HEK293 (cell line): Measurements from ENCODE around the gene KREMEN1.

ENCODE experiments used
- CTCF ChIA-PET: fragments of 350-600 bp; formaldehyde crosslinking; extraction: SDS; loops from one replicate; lab custom pipeline; 2021; ENCODE audit warnings: antibody characterized with exemption; lab: Yijun Ruan, JAX
- POLR2A ChIA-PET: fragments of 300-600 bp; formaldehyde crosslinking; extraction: SDS; loops from one replicate; lab custom pipeline; 2020; ENCODE audit warnings: antibody characterized with exemption, inconsistent platforms; lab: Yijun Ruan, JAX
- H3K27ac ChIP-seq: fragments of 200-500 bp; sonication (Bioruptor generic); 2 replicates; pipeline ENCODE4 v1.5.1; 2014; ENCODE audit warnings: low read depth, low read length, control low read depth, inconsistent platforms; ENCODE audit errors: extremely low read depth
- H3K36me3 ChIP-seq, 2 experiments: fragments of 200-500 bp in 1 of 2; sonication (Bioruptor generic) in 1 of 2; 1 replicate in 1 of 2; 2 replicates in 1 of 2; pipeline ENCODE4 v1.5.1; 2014 to 2017; ENCODE audit warnings: inconsistent platforms in 2 of 2, low read length in 2 of 2; ENCODE audit not compliant: control insufficient read depth in 2 of 2, insufficient read depth in 1 of 2
- H3K4me1 ChIP-seq: fragments of 200-500 bp; sonication (Bioruptor generic); 2 replicates; pipeline ENCODE4 v1.5.1; 2014; ENCODE audit warnings: mild to moderate bottlenecking, low read length, inconsistent platforms; ENCODE audit not compliant: control insufficient read depth, insufficient read depth
- H3K4me3 ChIP-seq: 2 replicates; pipeline ENCODE4 v1.5.1; 2011; ENCODE audit warnings: low read depth, mild to moderate bottlenecking, control low read depth, low read length, moderate library complexity
- H3K9me3 ChIP-seq: fragments of 200-500 bp; sonication (Bioruptor generic); 2 replicates; pipeline ENCODE4 v1.5.1; 2014; ENCODE audit warnings: low read depth, low read length, inconsistent platforms; ENCODE audit not compliant: control insufficient read depth, insufficient read depth
- TRIM28 ChIP-seq: IDR thresholded peaks from 2 replicates; pipeline ENCODE4 v1.6.1; 2011; ENCODE audit warnings: low read length, control low read depth, borderline replicate concordance
- WT1 ChIP-seq: fragments of 450-650 bp; formaldehyde crosslinking; IDR thresholded peaks from 2 replicates; pipeline ENCODE4 v1.5.1; 2016; ENCODE audit warnings: missing biosample characterization, missing genetic modification characterization
- ZBTB48 ChIP-seq: fragments of 450-650 bp; formaldehyde crosslinking; IDR thresholded peaks from 2 replicates; pipeline ENCODE4 v1.5.1; 2016; ENCODE audit warnings: missing biosample characterization, missing genetic modification characterization
- ZNF132 ChIP-seq: fragments of 450-650 bp; formaldehyde crosslinking; IDR thresholded peaks from 2 replicates; pipeline ENCODE4 v1.5.1; 2017; ENCODE audit warnings: missing biosample characterization, missing genetic modification characterization, borderline replicate concordance
- ZNF174 ChIP-seq: fragments of 450-650 bp; formaldehyde crosslinking; IDR thresholded peaks from 2 replicates; pipeline ENCODE4 v1.5.0; 2017; ENCODE audit warnings: missing biosample characterization, mild to moderate bottlenecking, missing genetic modification characterization
- ZNF211 ChIP-seq: fragments of 450-650 bp; formaldehyde crosslinking; IDR thresholded peaks from 2 replicates; pipeline ENCODE4 v1.5.1; 2016; ENCODE audit warnings: low read depth, missing biosample characterization, missing genetic modification characterization
- ZNF623 ChIP-seq: fragments of 450-650 bp; formaldehyde crosslinking; IDR thresholded peaks from 2 replicates; pipeline ENCODE4 v1.5.1; 2016; ENCODE audit warnings: missing biosample characterization, missing genetic modification characterization
- ZNF654 ChIP-seq: fragments of 450-650 bp; formaldehyde crosslinking; IDR thresholded peaks from 2 replicates; pipeline ENCODE4 v1.5.1; 2016; ENCODE audit warnings: low read depth, missing biosample characterization, missing genetic modification characterization
- ZNF776 ChIP-seq: fragments of 450-650 bp; formaldehyde crosslinking; IDR thresholded peaks from 2 replicates; pipeline ENCODE4 v1.5.0; 2017; ENCODE audit warnings: missing biosample characterization, missing genetic modification characterization, borderline replicate concordance
- ZSCAN23 ChIP-seq: fragments of 450-650 bp; formaldehyde crosslinking; IDR thresholded peaks from 2 replicates; pipeline ENCODE4 v1.5.1; 2016; ENCODE audit warnings: missing biosample characterization, missing genetic modification characterization
- TF ChIP-seq, protein P1 (sequence below): fragments of 450-650 bp; formaldehyde crosslinking; IDR thresholded peaks from 2 replicates; pipeline ENCODE4 v1.5.1; 2016; ENCODE audit warnings: missing biosample characterization, missing genetic modification characterization, borderline replicate concordance
- TF ChIP-seq, protein P2 (sequence below): fragments of 450-650 bp; formaldehyde crosslinking; IDR thresholded peaks from 2 replicates; pipeline ENCODE4 v1.5.1; 2017; ENCODE audit warnings: missing biosample characterization, missing genetic modification characterization
- TF ChIP-seq, protein P3 (sequence below): fragments of 450-650 bp; formaldehyde crosslinking; IDR thresholded peaks from 2 replicates; pipeline ENCODE4 v1.5.1; 2017; ENCODE audit warnings: missing biosample characterization, missing genetic modification characterization
- TF ChIP-seq, protein P4 (sequence below): sonication (generic); formaldehyde crosslinking; IDR thresholded peaks from 2 replicates; pipeline ENCODE4 v1.8.1; 2022; ENCODE audit warnings: mild to moderate bottlenecking, moderate library complexity, missing genetic modification reagents

KREMEN1 gene

DNA sequence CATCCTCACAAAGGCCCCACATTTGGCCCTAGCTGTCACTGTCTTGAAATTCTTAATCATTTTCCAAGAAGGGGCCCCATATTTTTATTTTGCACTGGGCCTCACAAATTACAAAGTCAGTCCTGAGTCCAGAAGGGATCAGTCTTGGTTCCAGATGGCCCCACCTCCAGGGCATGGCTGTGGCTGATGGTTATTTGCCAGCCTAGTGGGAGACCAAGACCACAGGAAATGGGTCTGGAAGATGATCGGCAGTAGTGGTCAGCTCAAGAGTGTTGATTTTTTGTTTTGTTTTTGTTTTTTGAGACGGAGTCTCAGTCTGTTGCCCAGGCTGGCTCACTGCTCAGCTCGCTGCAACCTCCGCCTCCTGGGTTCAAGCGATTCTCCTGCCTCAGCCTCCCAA, 85.7 kb downstream of the KREMEN1 start:
- Histone ChIP-seq H3K36me3 (no peaks in the 10 kb centered on the region), H3K9me3 (no peaks in the 10 kb centered on the region), H3K4me3 (no peak overlapping the region), H3K27ac (no peak overlapping the region), H3K4me1 (no peaks in the 10 kb centered on the region)
- CTCF ChIA-PET: interaction anchor here (0.6 kb wide), 1 partner anchor 298 kb away, joined by 9 read pairs; no protein-coding TSS in a partner anchor
- TF ChIP-seq, protein P1, sequence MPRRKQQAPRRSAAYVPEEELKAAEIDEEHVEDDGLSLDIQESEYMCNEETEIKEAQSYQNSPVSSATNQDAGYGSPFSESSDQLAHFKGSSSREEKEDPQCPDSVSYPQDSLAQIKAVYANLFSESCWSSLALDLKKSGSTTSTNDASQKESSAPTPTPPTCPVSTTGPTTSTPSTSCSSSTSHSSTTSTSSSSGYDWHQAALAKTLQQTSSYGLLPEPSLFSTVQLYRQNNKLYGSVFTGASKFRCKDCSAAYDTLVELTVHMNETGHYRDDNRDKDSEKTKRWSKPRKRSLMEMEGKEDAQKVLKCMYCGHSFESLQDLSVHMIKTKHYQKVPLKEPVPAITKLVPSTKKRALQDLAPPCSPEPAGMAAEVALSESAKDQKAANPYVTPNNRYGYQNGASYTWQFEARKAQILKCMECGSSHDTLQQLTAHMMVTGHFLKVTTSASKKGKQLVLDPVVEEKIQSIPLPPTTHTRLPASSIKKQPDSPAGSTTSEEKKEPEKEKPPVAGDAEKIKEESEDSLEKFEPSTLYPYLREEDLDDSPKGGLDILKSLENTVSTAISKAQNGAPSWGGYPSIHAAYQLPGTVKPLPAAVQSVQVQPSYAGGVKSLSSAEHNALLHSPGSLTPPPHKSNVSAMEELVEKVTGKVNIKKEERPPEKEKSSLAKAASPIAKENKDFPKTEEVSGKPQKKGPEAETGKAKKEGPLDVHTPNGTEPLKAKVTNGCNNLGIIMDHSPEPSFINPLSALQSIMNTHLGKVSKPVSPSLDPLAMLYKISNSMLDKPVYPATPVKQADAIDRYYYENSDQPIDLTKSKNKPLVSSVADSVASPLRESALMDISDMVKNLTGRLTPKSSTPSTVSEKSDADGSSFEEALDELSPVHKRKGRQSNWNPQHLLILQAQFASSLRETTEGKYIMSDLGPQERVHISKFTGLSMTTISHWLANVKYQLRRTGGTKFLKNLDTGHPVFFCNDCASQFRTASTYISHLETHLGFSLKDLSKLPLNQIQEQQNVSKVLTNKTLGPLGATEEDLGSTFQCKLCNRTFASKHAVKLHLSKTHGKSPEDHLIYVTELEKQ (tag by site-specific recombination): no peak
- TF ChIP-seq, all 188 proteins: peak for 0
- POLR2A ChIA-PET: no interaction called here

DNA sequence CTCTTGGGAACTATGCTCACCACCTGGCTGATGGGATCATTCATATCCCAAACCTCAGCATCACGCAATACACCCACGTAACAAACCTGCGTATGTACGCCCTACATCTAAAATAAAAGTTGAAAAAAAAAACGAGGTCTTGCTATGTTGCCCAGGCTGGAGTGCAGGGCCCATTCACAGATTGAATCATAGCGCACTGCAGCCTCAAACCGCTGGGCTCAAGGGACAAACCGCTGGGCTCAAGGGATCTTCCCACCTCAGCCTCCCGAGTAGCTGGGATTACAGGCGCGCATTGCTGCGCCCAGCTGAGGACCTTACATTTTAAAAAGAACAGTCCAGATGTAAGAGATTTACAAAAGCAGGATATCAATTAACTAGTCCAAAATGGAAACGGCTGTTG, 91.0 kb downstream of the KREMEN1 start:
- Histone ChIP-seq H3K9me3 (no peaks in the 10 kb centered on the region), H3K4me3 (no peak overlapping the region), H3K36me3 (no peaks in the 10 kb centered on the region), H3K27ac (no peak overlapping the region), H3K4me1 (no peaks in the 10 kb centered on the region)
- ChIA-PET CTCF (interaction anchor here (0.7 to 2.8 kb wide), 3 partner anchors 9 to 347 kb away, joined by 4 to 13 read pairs (median 5); no protein-coding TSS in a partner anchor), POLR2A (no interaction called here)
- TF ChIP-seq ZNF776 (tag by site-specific recombination) (no peak), ZNF132 (tag by site-specific recombination) (no peak), ZSCAN23 (no peak), WT1 (tag by site-specific recombination) (no peak), ZBTB48 (no peak), ZNF654 (tag by site-specific recombination) (no peak), ZNF623 (tag by site-specific recombination) (no peak), ZNF211 (no peak), TRIM28 (no peak), ZNF174 (tag by site-specific recombination) (no peak)
- TF ChIP-seq, protein P2, sequence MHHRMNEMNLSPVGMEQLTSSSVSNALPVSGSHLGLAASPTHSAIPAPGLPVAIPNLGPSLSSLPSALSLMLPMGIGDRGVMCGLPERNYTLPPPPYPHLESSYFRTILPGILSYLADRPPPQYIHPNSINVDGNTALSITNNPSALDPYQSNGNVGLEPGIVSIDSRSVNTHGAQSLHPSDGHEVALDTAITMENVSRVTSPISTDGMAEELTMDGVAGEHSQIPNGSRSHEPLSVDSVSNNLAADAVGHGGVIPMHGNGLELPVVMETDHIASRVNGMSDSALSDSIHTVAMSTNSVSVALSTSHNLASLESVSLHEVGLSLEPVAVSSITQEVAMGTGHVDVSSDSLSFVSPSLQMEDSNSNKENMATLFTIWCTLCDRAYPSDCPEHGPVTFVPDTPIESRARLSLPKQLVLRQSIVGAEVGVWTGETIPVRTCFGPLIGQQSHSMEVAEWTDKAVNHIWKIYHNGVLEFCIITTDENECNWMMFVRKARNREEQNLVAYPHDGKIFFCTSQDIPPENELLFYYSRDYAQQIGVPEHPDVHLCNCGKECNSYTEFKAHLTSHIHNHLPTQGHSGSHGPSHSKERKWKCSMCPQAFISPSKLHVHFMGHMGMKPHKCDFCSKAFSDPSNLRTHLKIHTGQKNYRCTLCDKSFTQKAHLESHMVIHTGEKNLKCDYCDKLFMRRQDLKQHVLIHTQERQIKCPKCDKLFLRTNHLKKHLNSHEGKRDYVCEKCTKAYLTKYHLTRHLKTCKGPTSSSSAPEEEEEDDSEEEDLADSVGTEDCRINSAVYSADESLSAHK (tag by site-specific recombination): no peak
- TF ChIP-seq, protein P3, sequence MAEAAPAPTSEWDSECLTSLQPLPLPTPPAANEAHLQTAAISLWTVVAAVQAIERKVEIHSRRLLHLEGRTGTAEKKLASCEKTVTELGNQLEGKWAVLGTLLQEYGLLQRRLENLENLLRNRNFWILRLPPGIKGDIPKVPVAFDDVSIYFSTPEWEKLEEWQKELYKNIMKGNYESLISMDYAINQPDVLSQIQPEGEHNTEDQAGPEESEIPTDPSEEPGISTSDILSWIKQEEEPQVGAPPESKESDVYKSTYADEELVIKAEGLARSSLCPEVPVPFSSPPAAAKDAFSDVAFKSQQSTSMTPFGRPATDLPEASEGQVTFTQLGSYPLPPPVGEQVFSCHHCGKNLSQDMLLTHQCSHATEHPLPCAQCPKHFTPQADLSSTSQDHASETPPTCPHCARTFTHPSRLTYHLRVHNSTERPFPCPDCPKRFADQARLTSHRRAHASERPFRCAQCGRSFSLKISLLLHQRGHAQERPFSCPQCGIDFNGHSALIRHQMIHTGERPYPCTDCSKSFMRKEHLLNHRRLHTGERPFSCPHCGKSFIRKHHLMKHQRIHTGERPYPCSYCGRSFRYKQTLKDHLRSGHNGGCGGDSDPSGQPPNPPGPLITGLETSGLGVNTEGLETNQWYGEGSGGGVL: no peak
- TF ChIP-seq, protein P4, sequence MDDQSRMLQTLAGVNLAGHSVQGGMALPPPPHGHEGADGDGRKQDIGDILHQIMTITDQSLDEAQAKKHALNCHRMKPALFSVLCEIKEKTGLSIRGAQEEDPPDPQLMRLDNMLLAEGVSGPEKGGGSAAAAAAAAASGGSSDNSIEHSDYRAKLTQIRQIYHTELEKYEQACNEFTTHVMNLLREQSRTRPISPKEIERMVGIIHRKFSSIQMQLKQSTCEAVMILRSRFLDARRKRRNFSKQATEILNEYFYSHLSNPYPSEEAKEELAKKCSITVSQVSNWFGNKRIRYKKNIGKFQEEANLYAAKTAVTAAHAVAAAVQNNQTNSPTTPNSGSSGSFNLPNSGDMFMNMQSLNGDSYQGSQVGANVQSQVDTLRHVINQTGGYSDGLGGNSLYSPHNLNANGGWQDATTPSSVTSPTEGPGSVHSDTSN (CRISPR knock-in tag): no peak
